Endodermal cell (in vitro differentiated cells): ENCODE results near the gene VAMP3. TPM values are rescaled to one million over a fixed set of nuclear protein-coding genes. Genes with fewer than 3 reads are reported as not detected.

ENCODE experiments used
- DNase-seq: peaks from one replicate; pipeline ENCODE4 v3.0.0-alpha.2; 2017
- H3K27ac ChIP-seq: 2 replicates; pipeline ENCODE4 v1.5.1; 2013; ENCODE audit warnings: mild to moderate bottlenecking, low read depth, low read length, moderate library complexity
- H3K27me3 ChIP-seq: 2 replicates; pipeline ENCODE4 v1.6.1; 2013; ENCODE audit warnings: mild to moderate bottlenecking, low read length, moderate library complexity; ENCODE audit not compliant: insufficient read depth, control insufficient read depth, poor library complexity, severe bottlenecking
- H3K36me3 ChIP-seq: 2 replicates; pipeline ENCODE4 v1.7.0; 2013; ENCODE audit warnings: mild to moderate bottlenecking, low read length, moderate library complexity; ENCODE audit not compliant: control insufficient read depth, insufficient read depth
- H3K4me1 ChIP-seq: one replicate; pipeline ENCODE4 v1.7.0; 2013; ENCODE audit warnings: low read length; ENCODE audit not compliant: control insufficient read depth, insufficient read depth
- H3K4me3 ChIP-seq: 2 replicates; pipeline ENCODE4 v1.5.1; 2013; ENCODE audit warnings: mild to moderate bottlenecking, low read length, moderate library complexity
- H3K9ac ChIP-seq: 2 replicates; pipeline ENCODE4 v1.6.1; 2013; ENCODE audit warnings: mild to moderate bottlenecking, low read length, moderate library complexity; ENCODE audit not compliant: poor library complexity, severe bottlenecking; ENCODE audit errors: extremely low read depth
- H3K9me3 ChIP-seq: 2 replicates; pipeline ENCODE4 v1.6.1; 2013; ENCODE audit warnings: mild to moderate bottlenecking, low read length, moderate library complexity; ENCODE audit not compliant: control insufficient read depth
- H3K27ac Mint-ChIP-seq: 2 replicates; pipeline ENCODE4 v1.8.0; 2020; ENCODE audit warnings: mixed read lengths
- H3K27me3 Mint-ChIP-seq: 2 replicates; pipeline ENCODE4 v1.8.0; 2021; ENCODE audit warnings: mild to moderate bottlenecking, mixed read lengths; ENCODE audit not compliant: insufficient read depth
- H3K36me3 Mint-ChIP-seq: 2 replicates; pipeline ENCODE4 v1.8.0; 2020; ENCODE audit warnings: low read depth, mixed read lengths
- H3K4me1 Mint-ChIP-seq: 2 replicates; pipeline ENCODE4 v1.8.0; 2020; ENCODE audit warnings: mixed read lengths
- H3K4me3 Mint-ChIP-seq: 2 replicates; pipeline ENCODE4 v1.8.0; 2020; ENCODE audit warnings: mild to moderate bottlenecking, moderate library complexity, mixed read lengths
- H3K9me3 Mint-ChIP-seq: 2 replicates; pipeline ENCODE4 v1.8.0; 2020; ENCODE audit warnings: mild to moderate bottlenecking, mixed read lengths
- CTCF ChIP-seq: fragments of 200-600 bp; sonication (generic); conservative IDR thresholded peaks from 2 replicates; pipeline ENCODE4 v1.5.0; 2021; ENCODE audit warnings: antibody characterized with exemption, mild to moderate bottlenecking
- WGBS, 2 experiments: methylation state at CpG; one replicate each; pipeline versions ENCODE4 v1.1.5 to v1.1.7; 2013; ENCODE audit warnings: missing lambda C conversion rate in 2 of 2, mixed read lengths in 1 of 2; ENCODE audit not compliant: insufficient coverage in 1 of 2, insufficient read length in 1 of 2; 5-methylcytosine and 5-hydroxymethylcytosine counted together
- total RNA-seq, 2 donors: library from RNA; stranded (reverse); fragmentation: NEBNext Ultra II Directional in 1 of 2; extraction: Animal tissue kit (Norgen Biotek cat#: 25700) in 1 of 2; gene quantifications; 2 replicates in 1 of 2; 3 replicates in 1 of 2; pipeline ENCODE4 v1.2.1, GENCODE V29; 2021

Gene VAMP3
- total RNA-seq, 2 donors from 2014 or later = 53.2 to 60.2 TPM

- no peak for DNase-seq
These were observed 23.5 kb upstream of the VAMP3 start for GRCh38 chr1:7747605-7748004.

DNA sequence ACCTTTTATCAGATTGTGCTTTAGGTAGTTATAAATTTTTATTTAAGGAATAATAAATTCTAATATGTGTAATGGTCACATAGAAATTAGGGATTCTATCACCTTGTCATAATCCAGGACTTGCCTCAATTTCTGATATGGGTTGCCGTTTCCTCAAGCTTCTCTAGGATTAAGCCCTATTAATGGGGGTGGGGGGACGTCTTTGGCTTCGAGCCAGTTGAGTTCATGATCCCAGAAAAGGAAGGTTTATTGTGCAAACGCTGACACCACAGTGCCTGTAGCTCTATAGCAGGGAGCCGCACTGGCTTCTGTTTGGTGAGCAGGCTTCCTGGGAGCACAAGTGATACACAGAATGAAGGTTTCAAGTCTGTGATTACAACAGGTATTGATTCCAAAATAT, 22.0 kb upstream of the VAMP3 start:
- Histone ChIP-seq H3K27ac (no peak overlapping the region), H3K9me3 (no peaks in the 10 kb centered on the region), H3K4me3 (no peak overlapping the region), H3K27me3 (no peaks in the 10 kb centered on the region), H3K36me3 (peaks cover 48% of the 10 kb centered on the region), H3K9ac (no peak overlapping the region), H3K4me1 (peaks cover 13% of the 10 kb centered on the region)
- H3K27ac Mint-ChIP-seq = no peak overlapping the region
- H3K9me3 Mint-ChIP-seq = no peaks in the 10 kb centered on the region
- H3K36me3 Mint-ChIP-seq = peaks cover 52% of the 10 kb centered on the region
- peaks cover 21% of the 10 kb centered on the region for H3K4me1 Mint-ChIP-seq
- DNase-seq = no peak
- no peak for TF ChIP-seq CTCF
- no peaks in the 10 kb centered on the region for H3K27me3 Mint-ChIP-seq
- 88 to 93% methylated on average over 1 to 5 of the region's 5 CpGs for WGBS, 2 experiments
- no peak overlapping the region for H3K4me3 Mint-ChIP-seq

More at GRCh38 chr1:7747605-7748004, 23.5 kb upstream of the VAMP3 start:
- Mint-ChIP-seq H3K27me3 (no peaks in the 10 kb centered on the region), H3K4me1 (peaks cover 13% of the 10 kb centered on the region), H3K4me3 (no peak overlapping the region), H3K27ac (no peak overlapping the region), H3K36me3 (peaks cover 51% of the 10 kb centered on the region), H3K9me3 (no peaks in the 10 kb centered on the region)
- Histone ChIP-seq H3K27me3 (no peaks in the 10 kb centered on the region), H3K9me3 (no peaks in the 10 kb centered on the region), H3K4me3 (no peak overlapping the region), H3K27ac (no peak overlapping the region), H3K9ac (no peak overlapping the region), H3K36me3 (peaks cover 46% of the 10 kb centered on the region), H3K4me1 (peaks cover 9% of the 10 kb centered on the region)
- WGBS, 2 experiments = 91% methylated on average over 5 of the region's 5 CpGs; no CpG with 5 or more reads in 1 of the 2 experiments
- no peak for TF ChIP-seq CTCF

GRCh38 chr1:7751174-7751573, 19.9 kb upstream of the VAMP3 start:
- TF ChIP-seq CTCF = no peak
- Histone ChIP-seq H3K4me1 (peaks cover 13% of the 10 kb centered on the region), H3K27me3 (no peaks in the 10 kb centered on the region), H3K9ac (no peak overlapping the region), H3K9me3 (no peaks in the 10 kb centered on the region), H3K36me3 (peaks cover 47% of the 10 kb centered on the region), H3K4me3 (no peak overlapping the region), H3K27ac (no peak overlapping the region)
- H3K4me1 Mint-ChIP-seq = peaks cover 21% of the 10 kb centered on the region
- H3K9me3 Mint-ChIP-seq = no peaks in the 10 kb centered on the region
- peaks cover 43% of the 10 kb centered on the region for H3K36me3 Mint-ChIP-seq
- H3K27me3 Mint-ChIP-seq = no peaks in the 10 kb centered on the region
- DNase-seq = no peak
- H3K27ac Mint-ChIP-seq = no peak overlapping the region
- 93 to 95% methylated on average over 11 of the region's 11 CpGs for WGBS, 2 experiments
- H3K4me3 Mint-ChIP-seq = no peak overlapping the region
